Adipocyte (in vitro differentiated cells): ENCODE results near the gene CD96.

Experiments
- DNase-seq: peaks from one replicate; pipeline ENCODE4 v3.0.0-alpha.2; 2015; ENCODE audit warnings: low read depth
- H3K27me3 ChIP-seq: replicated peaks from 2 replicates; pipeline ENCODE4 v1.7.0; 2013; ENCODE audit warnings: mild to moderate bottlenecking, low read length, moderate library complexity; ENCODE audit not compliant: control insufficient read depth, insufficient read depth
- H3K36me3 ChIP-seq: 2 replicates; pipeline ENCODE4 v1.7.0; 2013; ENCODE audit warnings: low read length, mild to moderate bottlenecking, moderate library complexity; ENCODE audit not compliant: control insufficient read depth, insufficient read depth, severe bottlenecking
- H3K4me1 ChIP-seq: 2 replicates; pipeline ENCODE4 v1.7.0; 2013; ENCODE audit warnings: mild to moderate bottlenecking, low read length, moderate library complexity; ENCODE audit not compliant: control insufficient read depth, insufficient read depth
- H3K4me3 ChIP-seq: 2 replicates; pipeline ENCODE4 v1.7.0; 2013; ENCODE audit warnings: mild to moderate bottlenecking, low read length, moderate library complexity
- H3K9ac ChIP-seq: 2 replicates; pipeline ENCODE4 v1.7.0; 2013; ENCODE audit warnings: mild to moderate bottlenecking, low read length, moderate library complexity
- H3K9me3 ChIP-seq: 2 replicates; pipeline ENCODE4 v1.7.0; 2013; ENCODE audit warnings: mild to moderate bottlenecking, low read length, moderate library complexity; ENCODE audit not compliant: control insufficient read depth

CD96 gene

DNA sequence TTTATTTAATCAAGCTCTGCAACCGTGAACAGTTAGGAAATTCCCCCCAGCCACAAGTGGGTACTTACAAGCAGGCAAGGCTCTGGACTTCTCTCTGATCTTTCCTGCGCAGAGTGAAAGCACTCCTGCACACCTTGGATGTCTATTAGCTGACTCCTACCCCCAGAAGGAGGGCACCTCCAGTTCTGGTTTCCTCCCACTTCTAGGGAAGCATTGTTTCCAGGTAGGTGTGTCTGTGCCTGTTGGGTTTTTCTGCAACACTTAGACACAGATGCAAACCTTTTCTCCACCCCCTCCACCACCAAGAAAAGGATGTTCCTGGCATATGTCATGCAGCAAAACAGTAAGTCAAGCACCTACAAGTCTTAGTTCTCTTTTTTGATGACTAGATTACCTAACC is 53.2 kb downstream of the CD96 start, which contains the start of gene ZBED2:
Gene ZBED2, minus strand, starts transcription at position 115 of the 400 bp plus-strand sequence. CDS start 1,145 bp downstream, outside the sequence.
- H3K9ac ChIP-seq = no peak within 1 kb of the TSS
- DNase-seq = no peak
- H3K36me3 ChIP-seq = no peaks in the 10 kb centered on the region
- H3K9me3 ChIP-seq = no peaks in the 10 kb centered on the region
- H3K4me3 ChIP-seq = no peak within 1 kb of the TSS
- H3K27me3 ChIP-seq = no peaks in the 10 kb centered on the region
- no peaks in the 10 kb centered on the region for H3K4me1 ChIP-seq

GRCh38 chr3:111596328-111596727 is 54.3 kb downstream of the CD96 start:
- no peak overlapping the region for H3K4me3 ChIP-seq
- H3K9me3 ChIP-seq = no peaks in the 10 kb centered on the region
- no peaks in the 10 kb centered on the region for H3K36me3 ChIP-seq
- no peaks in the 10 kb centered on the region for H3K27me3 ChIP-seq
- DNase-seq = no peak
- H3K9ac ChIP-seq = no peak overlapping the region
- H3K4me1 ChIP-seq = no peaks in the 10 kb centered on the region

DNA sequence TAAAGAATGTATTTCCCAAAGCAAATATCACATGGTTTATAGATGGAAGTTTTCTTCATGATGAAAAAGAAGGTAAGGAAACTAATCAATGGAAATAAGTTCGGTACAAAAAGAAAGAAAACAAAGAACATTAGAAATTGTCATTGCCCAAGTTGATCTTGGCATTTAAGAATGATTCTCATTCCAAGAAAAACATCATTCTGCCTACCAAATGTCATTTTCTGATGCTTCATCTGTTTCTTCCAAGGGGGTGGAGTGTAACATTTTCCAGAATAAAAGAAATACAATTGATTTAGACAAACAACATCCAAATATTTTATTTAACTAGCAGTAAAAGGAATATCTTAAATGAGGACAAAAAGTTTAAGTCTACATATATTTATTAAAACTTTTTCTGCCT is 56.1 kb downstream of the CD96 start:
- Histone ChIP-seq H3K9me3 (no peaks in the 10 kb centered on the region), H3K27me3 (no peaks in the 10 kb centered on the region), H3K36me3 (no peaks in the 10 kb centered on the region), H3K9ac (no peak overlapping the region), H3K4me1 (no peaks in the 10 kb centered on the region), H3K4me3 (no peak overlapping the region)
- DNase-seq = no peak

DNA sequence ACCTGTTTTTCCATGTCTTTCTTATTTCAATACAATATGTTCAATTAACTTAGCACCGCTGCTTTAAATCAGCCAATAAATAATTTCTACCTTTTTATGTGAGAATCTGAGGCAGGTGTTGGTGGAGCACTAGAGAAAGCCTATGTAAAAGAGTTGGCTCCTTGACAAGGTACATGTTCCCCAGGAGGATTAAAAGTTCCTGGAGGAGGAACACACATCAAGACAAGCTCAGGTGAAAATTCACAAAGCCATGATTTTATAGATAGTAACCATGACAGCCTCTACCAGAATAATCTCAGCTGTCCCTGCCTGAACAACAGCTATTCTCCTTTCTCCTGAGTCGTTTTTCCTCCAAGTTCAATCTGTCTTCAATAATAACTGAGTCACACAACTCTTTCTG is 56.6 kb downstream of the CD96 start:
- H3K4me1 ChIP-seq = no peaks in the 10 kb centered on the region
- H3K9me3 ChIP-seq = no peaks in the 10 kb centered on the region
- H3K27me3 ChIP-seq = no peaks in the 10 kb centered on the region
- no peak for DNase-seq
- H3K9ac ChIP-seq = no peak overlapping the region
- no peaks in the 10 kb centered on the region for H3K36me3 ChIP-seq
- no peak overlapping the region for H3K4me3 ChIP-seq

DNA sequence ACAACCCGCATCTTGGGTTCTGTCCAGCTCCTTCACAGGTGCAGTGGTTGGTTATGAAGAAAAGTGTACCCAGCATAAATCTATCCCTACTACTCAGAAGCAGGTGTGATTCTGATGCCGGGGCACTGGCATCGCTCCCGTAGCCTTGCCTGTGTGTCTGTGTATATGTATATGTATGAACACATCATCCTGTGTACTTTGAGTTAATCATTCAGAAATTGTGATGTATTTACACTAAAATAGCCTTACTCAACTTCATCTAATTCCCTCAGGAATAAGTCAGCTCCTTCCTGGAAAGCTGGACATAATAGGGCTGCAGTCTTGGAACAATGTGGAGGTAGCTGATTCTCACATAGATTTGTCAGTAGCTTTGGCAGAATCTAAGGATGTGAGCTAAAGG is 59.8 kb downstream of the CD96 start:
- H3K36me3 ChIP-seq = no peaks in the 10 kb centered on the region
- no peak for DNase-seq
- H3K4me1 ChIP-seq = no peaks in the 10 kb centered on the region
- H3K9ac ChIP-seq = no peak overlapping the region
- H3K9me3 ChIP-seq = no peaks in the 10 kb centered on the region
- H3K4me3 ChIP-seq = no peak overlapping the region
- no peaks in the 10 kb centered on the region for H3K27me3 ChIP-seq

DNA sequence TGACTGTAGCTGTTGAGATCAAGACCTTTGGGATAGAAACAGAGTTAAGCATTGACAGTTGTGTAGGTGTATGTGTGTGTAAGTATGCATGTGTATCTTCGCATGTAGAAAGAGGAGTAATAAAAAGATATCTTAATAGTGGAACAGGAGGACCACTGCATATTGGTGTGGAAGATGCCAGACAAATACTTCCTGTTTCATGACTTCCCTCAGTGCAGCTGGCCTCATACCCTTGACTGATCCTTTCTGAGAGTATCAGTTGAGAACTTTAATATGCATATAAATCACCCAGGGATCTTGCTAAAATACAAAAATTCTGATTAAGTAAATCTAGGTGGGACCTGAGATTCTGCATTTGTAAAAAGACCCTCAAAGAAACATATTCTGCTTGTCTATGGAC is 61.7 kb downstream of the CD96 start:
- H3K4me3 ChIP-seq = no peak overlapping the region
- H3K36me3 ChIP-seq = no peaks in the 10 kb centered on the region
- no peak for DNase-seq
- H3K9ac ChIP-seq = no peak overlapping the region
- H3K27me3 ChIP-seq = no peaks in the 10 kb centered on the region
- no peaks in the 10 kb centered on the region for H3K9me3 ChIP-seq
- H3K4me1 ChIP-seq = no peaks in the 10 kb centered on the region

DNA sequence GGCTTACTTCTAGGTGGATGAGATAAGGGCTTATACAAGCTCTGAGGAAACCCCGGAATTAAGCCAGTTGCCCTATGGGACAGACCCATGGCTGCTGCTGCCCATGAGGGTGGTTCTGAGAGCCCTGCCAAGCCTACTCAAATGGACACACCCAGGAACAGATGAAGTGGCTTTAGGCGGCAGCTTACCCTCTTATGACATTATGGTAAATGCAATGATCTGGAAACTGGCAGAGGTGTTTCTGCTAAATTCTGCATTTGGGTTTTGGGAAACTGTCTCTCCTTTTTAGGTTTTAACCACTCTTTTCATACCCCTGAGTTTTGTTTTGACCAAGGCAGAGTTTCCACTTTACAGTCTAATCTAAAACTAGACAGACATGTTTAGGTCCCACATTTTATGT is 62.1 kb downstream of the CD96 start:
- Histone ChIP-seq H3K36me3 (no peaks in the 10 kb centered on the region), H3K4me1 (no peaks in the 10 kb centered on the region), H3K9me3 (no peaks in the 10 kb centered on the region), H3K9ac (no peak overlapping the region), H3K27me3 (no peaks in the 10 kb centered on the region), H3K4me3 (no peak overlapping the region)
- DNase-seq = no peak

DNA sequence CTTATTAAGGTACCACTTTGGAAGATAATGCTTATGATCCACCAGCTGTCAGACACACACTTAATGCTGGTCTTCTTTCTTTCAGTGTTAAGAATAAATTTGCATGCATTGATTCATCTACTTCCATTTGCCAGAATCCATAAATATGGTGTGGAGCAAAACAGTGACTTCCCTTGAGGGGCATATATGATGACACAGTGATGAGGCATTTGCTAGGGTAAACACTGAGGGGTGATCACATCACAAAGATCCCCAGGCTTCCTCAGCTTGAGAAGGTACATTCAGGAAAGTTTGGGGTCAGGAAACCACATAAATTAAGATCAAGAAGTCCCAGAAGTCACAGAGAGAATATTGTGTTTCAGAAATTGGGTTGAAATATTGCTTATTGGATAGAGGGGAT is 63.0 kb downstream of the CD96 start:
- no peaks in the 10 kb centered on the region for H3K36me3 ChIP-seq
- H3K9ac ChIP-seq = no peak overlapping the region
- H3K27me3 ChIP-seq = no peaks in the 10 kb centered on the region
- no peaks in the 10 kb centered on the region for H3K4me1 ChIP-seq
- no peaks in the 10 kb centered on the region for H3K9me3 ChIP-seq
- no peak for DNase-seq
- H3K4me3 ChIP-seq = no peak overlapping the region

DNA sequence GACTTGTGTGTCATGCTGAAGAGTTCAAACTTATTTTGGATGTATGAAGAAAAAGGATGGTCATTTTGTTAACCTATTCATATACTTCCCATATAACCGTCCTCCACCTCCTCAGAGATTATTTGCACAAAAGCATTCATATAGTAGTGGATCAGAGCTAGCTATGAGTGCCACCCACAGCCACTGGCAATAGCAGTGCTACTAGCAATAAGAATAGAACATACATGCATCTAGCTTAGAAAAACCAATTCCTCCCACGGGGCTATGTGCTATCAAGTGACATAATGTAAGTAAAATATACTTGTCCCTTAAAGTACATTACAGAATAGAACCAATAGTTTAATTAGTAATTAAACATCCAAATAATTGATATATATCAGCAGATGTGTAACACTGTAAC is 63.5 kb downstream of the CD96 start:
- Histone ChIP-seq H3K27me3 (no peaks in the 10 kb centered on the region), H3K4me3 (no peak overlapping the region), H3K9me3 (no peaks in the 10 kb centered on the region), H3K4me1 (no peaks in the 10 kb centered on the region), H3K36me3 (no peaks in the 10 kb centered on the region), H3K9ac (no peak overlapping the region)
- no peak for DNase-seq

- no peak overlapping the region for H3K4me3 ChIP-seq
- no peaks in the 10 kb centered on the region for H3K9me3 ChIP-seq
- H3K27me3 ChIP-seq = no peaks in the 10 kb centered on the region
- no peak overlapping the region for H3K9ac ChIP-seq
- no peak for DNase-seq
- H3K4me1 ChIP-seq = no peaks in the 10 kb centered on the region
- no peaks in the 10 kb centered on the region for H3K36me3 ChIP-seq
These were observed 65.4 kb downstream of the CD96 start for GRCh38 chr3:111607240-111607920.

DNA sequence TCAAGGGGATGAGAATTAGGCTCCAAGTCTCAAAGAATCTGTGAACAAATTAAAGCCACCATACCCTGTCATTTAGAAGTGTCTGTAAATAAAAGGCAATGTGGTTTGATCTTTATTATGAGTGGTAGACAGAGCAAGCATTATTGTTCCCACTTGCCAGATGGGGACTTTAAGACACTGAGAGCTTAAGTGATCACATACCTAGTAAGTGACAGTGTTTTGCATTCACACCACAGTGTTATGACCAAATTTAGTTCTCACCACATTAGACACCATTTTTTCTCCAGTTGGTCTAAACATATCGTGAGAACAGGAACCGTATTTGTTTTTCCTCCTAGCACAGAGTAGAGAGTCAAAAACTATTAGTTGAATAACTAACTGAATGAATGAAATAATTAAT is 66.4 kb downstream of the CD96 start:
- Histone ChIP-seq H3K4me1 (no peaks in the 10 kb centered on the region), H3K4me3 (no peak overlapping the region), H3K9me3 (no peaks in the 10 kb centered on the region), H3K36me3 (no peaks in the 10 kb centered on the region), H3K9ac (no peak overlapping the region), H3K27me3 (no peaks in the 10 kb centered on the region)
- DNase-seq = no peak

DNA sequence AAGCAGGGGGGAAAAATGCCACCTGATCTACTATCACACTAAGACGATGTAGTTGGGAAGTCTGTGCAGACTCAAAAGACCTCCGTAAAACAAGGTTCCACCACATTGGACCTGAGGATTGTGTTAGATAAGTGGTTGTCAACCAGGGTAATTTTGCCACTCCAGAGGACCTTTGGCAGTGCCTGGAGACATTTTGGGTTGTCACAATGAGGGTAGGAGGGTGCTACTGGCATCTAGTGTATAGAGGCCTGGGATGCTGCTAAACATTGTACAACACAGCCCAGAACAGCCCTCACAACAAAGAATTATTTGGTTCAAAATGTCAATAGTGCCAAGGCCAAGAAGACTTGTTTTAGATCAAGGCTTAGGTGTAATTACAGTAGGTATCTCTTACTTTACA is 67.7 kb downstream of the CD96 start:
- no peaks in the 10 kb centered on the region for H3K4me1 ChIP-seq
- H3K4me3 ChIP-seq = no peak overlapping the region
- H3K36me3 ChIP-seq = no peaks in the 10 kb centered on the region
- H3K9me3 ChIP-seq = no peaks in the 10 kb centered on the region
- DNase-seq = no peak
- H3K27me3 ChIP-seq = no peaks in the 10 kb centered on the region
- no peak overlapping the region for H3K9ac ChIP-seq
